ENCODE data around the gene DLD.

DLD gene

DNA sequence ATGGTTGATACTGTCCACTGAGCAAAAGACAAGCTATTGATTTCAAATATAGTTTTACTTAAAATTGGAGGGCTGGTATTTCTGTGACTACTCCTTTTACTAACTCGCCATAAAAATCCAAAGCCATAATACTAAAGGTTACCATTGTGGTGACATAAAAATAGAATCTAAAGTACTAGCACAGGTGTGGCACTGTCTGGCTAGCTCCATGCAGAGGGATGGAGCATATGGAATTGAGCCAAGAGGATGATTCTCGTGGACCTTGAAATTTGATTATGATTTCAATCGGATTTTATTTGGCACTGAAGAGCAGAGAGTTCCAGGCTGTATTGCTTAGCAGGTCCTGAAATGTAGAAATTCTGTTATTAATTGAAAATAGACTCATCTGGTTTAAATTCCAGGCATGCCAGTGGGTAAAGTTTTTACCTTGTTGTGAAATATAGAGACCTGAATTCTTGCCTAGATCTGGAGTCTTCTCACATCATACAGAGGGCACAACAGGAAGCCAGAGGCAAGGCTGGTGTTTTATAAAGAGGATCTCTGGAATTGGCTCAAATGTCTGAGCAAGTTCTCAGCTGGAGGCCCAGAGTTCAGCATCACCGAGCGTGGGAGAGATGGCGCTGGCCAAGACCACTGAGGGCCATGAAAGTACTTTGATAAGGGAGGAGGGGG is 29.9 kb upstream of the DLD start:
- DNase-seq (ENCODE audit: extremely low read depth, low read depth), result no peak
- TF ChIP-seq, protein P1, sequence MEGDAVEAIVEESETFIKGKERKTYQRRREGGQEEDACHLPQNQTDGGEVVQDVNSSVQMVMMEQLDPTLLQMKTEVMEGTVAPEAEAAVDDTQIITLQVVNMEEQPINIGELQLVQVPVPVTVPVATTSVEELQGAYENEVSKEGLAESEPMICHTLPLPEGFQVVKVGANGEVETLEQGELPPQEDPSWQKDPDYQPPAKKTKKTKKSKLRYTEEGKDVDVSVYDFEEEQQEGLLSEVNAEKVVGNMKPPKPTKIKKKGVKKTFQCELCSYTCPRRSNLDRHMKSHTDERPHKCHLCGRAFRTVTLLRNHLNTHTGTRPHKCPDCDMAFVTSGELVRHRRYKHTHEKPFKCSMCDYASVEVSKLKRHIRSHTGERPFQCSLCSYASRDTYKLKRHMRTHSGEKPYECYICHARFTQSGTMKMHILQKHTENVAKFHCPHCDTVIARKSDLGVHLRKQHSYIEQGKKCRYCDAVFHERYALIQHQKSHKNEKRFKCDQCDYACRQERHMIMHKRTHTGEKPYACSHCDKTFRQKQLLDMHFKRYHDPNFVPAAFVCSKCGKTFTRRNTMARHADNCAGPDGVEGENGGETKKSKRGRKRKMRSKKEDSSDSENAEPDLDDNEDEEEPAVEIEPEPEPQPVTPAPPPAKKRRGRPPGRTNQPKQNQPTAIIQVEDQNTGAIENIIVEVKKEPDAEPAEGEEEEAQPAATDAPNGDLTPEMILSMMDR (IDR thresholded peaks at IDR 0.05; ENCODE audit: low read depth, low read length), result no peak

DNA sequence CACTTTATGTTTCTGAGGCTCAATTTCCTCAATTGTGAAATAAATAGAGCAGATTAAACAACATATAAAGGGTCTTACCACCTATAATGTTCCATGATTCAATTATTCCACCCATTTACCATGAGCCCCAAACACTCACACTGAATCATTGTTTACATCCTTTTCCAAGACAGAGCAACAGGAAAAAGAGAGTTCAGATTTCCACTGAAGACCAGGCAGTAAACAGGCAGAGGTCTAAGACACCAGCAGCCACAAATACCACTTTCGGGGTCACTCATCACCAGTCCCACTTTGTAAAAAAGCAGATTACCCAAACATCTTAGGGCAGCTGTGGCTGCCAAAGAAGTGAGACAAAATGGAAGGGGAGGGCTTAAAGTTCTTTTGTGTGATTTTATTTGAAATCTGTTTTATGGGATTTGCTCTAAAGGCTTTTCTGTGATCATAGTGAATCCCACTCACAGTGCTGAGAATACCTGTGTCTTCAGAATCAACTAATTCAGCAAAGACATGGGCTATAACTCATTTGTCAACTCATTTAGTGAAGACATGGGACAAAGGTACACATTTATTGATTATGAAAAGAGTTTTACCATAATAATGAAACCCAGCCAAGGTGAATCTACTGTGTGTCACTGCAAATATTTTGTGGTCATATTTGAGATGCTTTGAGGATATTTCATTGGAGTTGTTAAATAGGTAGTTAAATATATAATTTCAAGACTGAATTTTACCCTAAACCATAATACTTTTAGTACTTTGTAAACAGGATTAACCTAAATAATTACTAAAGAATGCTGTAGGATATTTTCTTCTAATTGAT is 24.8 kb upstream of the DLD start:
- TF ChIP-seq, protein P1 (IDR thresholded peaks at IDR 0.05; ENCODE audit: low read depth, low read length), result no peak
- no peak for DNase-seq (ENCODE audit: extremely low read depth, low read depth)

DNA sequence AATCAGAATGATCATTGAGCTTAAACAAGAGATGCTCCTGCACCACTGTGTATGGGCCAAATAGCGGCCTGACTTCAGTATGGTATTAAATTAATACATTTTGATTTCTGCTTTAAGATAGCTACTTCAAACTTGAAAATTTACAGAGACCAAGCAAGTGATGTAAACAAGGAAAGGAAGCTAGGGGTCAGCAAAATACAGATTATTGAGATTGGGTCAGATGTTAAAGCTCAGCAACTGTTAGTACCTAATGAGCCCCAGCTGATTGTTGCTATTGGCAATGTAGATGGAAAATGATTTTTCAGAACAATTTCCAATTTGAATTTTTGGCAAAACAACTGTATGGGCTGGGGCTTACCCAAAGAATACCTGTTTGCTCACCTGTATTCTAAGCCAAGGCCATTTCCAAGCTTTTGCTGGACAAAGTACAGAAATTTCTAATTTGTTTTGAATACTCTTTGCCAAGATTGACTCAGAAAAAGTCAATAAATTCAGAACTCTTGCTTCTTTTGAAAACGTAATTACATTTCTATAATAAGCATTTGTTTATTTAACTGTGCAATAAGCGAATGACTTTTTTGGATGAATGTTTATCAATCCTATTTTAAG is 23.0 kb upstream of the DLD start:
- TF ChIP-seq, protein P1 (IDR thresholded peaks at IDR 0.05; ENCODE audit: low read depth, low read length), result no peak
- DNase-seq (ENCODE audit: extremely low read depth, low read depth), result no peak

DNA sequence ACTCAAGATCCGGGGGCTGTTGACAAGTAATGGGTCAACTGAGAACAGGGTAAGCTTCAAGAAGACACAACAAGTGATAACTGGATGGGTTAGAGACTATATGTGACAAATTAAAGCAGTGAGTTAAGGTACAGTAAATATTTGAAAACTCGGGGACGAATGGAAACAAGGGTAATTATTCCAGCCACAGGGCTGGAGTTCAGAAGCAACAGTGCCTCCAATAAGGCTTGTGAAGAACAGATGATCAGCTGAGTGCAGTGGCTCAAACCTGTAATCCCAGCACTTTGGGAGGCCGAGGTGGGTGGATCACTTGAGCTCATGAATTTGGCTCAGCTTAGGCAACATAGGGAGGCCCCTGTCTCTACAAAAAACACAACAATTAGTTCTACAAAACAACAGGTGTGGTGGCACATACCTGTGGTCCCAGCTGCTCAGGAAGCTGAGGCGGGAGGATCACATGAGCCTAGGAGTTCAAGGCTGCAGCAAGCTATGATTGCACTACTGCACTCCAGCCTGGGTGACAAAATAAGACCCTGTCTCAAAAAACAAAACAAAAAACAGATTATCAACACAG is 20.5 kb upstream of the DLD start:
- no peak for DNase-seq (ENCODE audit: extremely low read depth, low read depth)
- TF ChIP-seq, protein P1 (IDR thresholded peaks at IDR 0.05; ENCODE audit: low read depth, low read length), result no peak

DNA sequence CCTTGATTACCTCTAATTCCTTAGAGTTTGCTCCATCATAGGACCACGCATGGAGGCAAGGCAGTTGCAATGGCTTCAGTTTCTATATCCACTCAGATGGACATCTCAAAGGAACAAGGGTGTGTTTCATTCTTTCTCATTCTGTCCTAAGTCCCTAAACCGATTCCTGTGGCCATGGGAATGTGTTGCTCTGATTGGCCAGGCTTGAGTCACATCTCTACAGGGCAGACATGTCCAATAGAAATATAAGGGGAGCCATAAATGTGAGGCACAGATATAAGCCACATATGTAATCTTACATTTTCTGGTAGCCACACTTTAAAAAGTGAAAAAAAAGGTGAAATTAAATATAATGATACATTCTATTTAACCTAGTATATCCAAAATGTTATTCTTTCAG is 16.9 kb upstream of the DLD start:
- no peak for DNase-seq (ENCODE audit: extremely low read depth, low read depth)
- TF ChIP-seq, protein P1 (IDR thresholded peaks at IDR 0.05; ENCODE audit: low read depth, low read length), result no peak

DNA sequence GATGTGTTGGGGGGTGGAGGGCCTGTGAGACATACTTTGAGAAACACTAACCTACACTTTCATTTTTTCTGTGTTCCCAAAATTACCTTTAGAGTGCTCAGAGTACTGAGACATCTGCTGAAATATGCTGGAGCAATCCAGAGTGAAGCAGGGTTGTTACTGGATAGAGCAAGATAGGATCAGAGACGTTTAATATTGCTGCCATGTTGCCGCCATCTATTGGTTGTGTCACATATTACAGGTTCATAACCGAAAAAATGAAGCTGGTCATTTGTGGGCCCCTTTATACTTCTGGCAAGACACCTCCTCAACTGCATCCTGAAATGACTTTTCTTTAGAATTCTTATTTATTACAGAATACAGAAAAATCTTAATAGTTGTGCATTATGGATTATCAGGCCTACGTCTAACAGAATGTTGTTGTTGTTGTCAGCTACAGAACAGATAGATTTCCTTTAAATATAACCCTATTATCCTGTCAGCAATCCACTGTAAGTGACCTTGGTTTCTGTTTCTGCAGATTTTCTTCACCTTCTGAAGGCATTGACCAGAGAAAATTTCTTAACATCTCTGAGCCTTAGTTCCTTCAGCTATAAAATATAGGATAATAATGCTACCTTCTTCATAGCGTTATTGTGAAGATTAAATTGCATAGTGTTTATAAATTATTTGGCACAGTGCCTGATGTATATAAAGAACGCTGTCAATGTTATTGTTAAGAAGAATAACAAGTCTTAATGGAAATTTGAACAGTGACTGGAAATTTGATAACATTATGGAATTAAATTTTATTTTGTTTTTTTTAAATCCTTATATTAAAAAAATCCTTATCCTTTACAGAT is 16.2 kb upstream of the DLD start:
- DNase-seq (ENCODE audit: extremely low read depth, low read depth), result peak; percentile 18
- TF ChIP-seq, protein P1 (IDR thresholded peaks at IDR 0.05; ENCODE audit: low read depth, low read length), result peak; percentile 72

All from AG09319 (cell line).